Ectodermal cell (in vitro differentiated cells): ENCODE results near the gene VAV2.

ENCODE experiments used
- H3K27ac ChIP-seq: 2 replicates; pipeline ENCODE4 v1.7.0; 2013; ENCODE audit warnings: mild to moderate bottlenecking, low read depth, low read length; ENCODE audit not compliant: insufficient read depth, poor library complexity, severe bottlenecking
- H3K27me3 ChIP-seq: 2 replicates; pipeline ENCODE4 v1.7.0; 2013; ENCODE audit warnings: mild to moderate bottlenecking, low read length; ENCODE audit not compliant: insufficient read depth, control insufficient read depth, poor library complexity, severe bottlenecking
- H3K36me3 ChIP-seq: one replicate; pipeline ENCODE4 v1.7.0; 2013; ENCODE audit warnings: low read length; ENCODE audit not compliant: control insufficient read depth, insufficient read depth
- H3K4me1 ChIP-seq: one replicate; pipeline ENCODE4 v1.7.0; 2013; ENCODE audit warnings: low read length; ENCODE audit not compliant: control insufficient read depth, insufficient read depth
- H3K4me3 ChIP-seq: 2 replicates; pipeline ENCODE4 v1.7.0; 2013; ENCODE audit warnings: low read depth, low read length, control low read depth; ENCODE audit not compliant: insufficient read depth
- H3K9me3 ChIP-seq: 2 replicates; pipeline ENCODE4 v1.7.0; 2013; ENCODE audit warnings: mild to moderate bottlenecking, low read length, moderate library complexity; ENCODE audit not compliant: control insufficient read depth
- WGBS, 2 experiments: methylation state at CpG; one replicate each; pipeline ENCODE4 v1.1.7; 2013; ENCODE audit warnings: missing lambda C conversion rate in 2 of 2; 5-methylcytosine and 5-hydroxymethylcytosine counted together

The VAV2 gene

DNA sequence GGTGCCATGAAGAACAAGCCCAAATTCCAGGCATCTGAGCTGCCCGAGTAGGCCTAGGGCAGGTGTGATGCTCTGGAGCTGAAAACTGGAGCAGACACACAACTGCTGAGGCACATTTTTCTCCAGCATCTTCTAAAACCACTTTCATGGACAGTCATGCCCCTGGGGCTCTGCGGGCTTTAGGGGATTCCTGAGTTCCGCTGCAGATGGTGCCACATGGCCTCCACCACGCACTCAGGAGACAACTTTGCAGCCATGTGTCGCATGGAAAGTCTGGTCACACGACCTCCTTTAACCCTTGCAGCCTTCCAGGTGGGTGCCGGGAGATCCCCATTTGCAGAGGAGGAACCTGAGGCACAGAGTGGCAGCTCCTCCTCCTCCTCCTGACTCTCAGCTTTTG, 141.2 kb downstream of the VAV2 start:
- Histone ChIP-seq H3K4me1 (peaks cover 4% of the 10 kb centered on the region), H3K36me3 (no peaks in the 10 kb centered on the region), H3K4me3 (no peak overlapping the region), H3K27ac (no peak overlapping the region), H3K9me3 (no peaks in the 10 kb centered on the region), H3K27me3 (no peaks in the 10 kb centered on the region)
- WGBS, 2 experiments: 93 to 94% methylated on average over 7 of the region's 7 CpGs

GRCh38 chr9:133850161-133850560, 142.0 kb downstream of the VAV2 start:
- Histone ChIP-seq H3K4me1 (peaks cover 4% of the 10 kb centered on the region), H3K9me3 (no peaks in the 10 kb centered on the region), H3K27ac (no peak overlapping the region), H3K4me3 (no peak overlapping the region), H3K27me3 (no peaks in the 10 kb centered on the region), H3K36me3 (no peaks in the 10 kb centered on the region)
- WGBS, 2 experiments: 94 to 95% methylated on average over 9 of the region's 9 CpGs

DNA sequence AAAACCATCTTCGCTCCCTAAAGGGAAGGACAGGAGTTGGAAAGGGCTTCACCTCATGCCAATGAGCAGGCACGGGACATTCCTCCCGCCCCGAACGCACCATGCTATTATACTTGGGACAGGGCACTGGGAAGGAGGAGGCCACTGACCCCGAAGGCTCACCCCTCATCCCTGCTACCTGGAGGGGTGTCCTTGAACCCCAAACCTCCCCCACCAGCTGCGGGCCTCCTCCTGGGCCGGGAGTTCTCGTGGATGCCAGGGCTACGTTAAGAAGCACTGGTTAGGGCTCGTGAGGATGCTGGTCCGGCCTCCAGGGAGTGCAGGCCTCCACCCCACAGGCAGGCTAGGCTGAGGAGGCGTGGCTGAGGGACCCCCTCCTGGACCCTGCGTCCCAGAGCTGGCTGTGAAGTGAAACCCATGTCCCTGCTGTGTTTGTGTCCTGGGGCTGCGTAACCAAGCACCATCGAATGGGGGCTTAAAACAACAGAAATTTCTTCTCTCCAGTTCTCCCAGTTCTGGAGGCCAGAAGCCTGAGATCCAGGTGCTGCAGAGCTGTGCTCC, 142.9 kb downstream of the VAV2 start:
- Histone ChIP-seq H3K9me3 (no peaks in the 10 kb centered on the region), H3K27me3 (no peaks in the 10 kb centered on the region), H3K27ac (no peak overlapping the region), H3K4me1 (peaks cover under 1% of the 10 kb centered on the region), H3K36me3 (no peaks in the 10 kb centered on the region), H3K4me3 (no peak overlapping the region)
- 91 to 92% methylated on average over 16 of the region's 16 CpGs for WGBS, 2 experiments

DNA sequence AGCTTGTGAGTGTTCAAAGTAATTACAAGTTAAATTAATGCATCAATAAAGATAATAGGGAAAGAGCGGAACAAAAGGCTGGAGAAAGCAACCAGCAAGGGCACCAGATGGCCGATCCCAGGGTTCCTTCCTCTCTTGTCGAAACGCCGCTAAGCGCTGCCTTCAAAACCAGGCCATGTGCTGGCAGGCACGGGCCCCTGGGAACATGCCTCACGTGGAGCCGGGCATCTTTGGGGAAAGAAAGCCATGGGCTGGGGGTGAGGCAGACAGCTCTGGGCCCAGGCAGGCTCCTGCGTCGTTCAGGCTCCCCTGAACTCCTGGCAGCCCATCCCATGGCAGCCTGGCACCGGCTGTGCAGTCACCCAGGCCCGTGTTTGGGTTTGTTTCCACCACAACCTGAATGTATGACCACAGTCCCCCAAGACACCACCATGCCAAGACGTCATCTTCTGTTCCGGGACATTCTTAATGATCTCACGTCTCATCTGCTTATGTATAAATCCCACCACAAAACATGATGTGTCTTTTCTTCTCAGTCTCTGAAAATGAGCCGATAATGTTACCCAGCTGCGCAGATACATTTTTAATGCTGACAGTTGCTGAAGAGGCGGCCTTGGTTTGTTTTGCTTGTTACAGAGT, 143.5 kb downstream of the VAV2 start:
- 95% methylated on average over 19 of the region's 19 CpGs for WGBS, 2 experiments
- H3K4me3 ChIP-seq: no peak overlapping the region
- no peaks in the 10 kb centered on the region for H3K36me3 ChIP-seq
- H3K9me3 ChIP-seq: no peaks in the 10 kb centered on the region
- no peaks in the 10 kb centered on the region for H3K27me3 ChIP-seq
- H3K4me1 ChIP-seq: no peaks in the 10 kb centered on the region
- H3K27ac ChIP-seq: no peak overlapping the region

- H3K27ac ChIP-seq: no peak overlapping the region
- 95 to 96% methylated on average over 18 of the region's 18 CpGs for WGBS, 2 experiments
- no peaks in the 10 kb centered on the region for H3K36me3 ChIP-seq
- H3K27me3 ChIP-seq: no peaks in the 10 kb centered on the region
- no peak overlapping the region for H3K4me3 ChIP-seq
- H3K9me3 ChIP-seq: no peaks in the 10 kb centered on the region
- H3K4me1 ChIP-seq: peaks cover 12% of the 10 kb centered on the region
These were observed 145.5 kb downstream of the VAV2 start for GRCh38 chr9:133846483-133847090.

DNA sequence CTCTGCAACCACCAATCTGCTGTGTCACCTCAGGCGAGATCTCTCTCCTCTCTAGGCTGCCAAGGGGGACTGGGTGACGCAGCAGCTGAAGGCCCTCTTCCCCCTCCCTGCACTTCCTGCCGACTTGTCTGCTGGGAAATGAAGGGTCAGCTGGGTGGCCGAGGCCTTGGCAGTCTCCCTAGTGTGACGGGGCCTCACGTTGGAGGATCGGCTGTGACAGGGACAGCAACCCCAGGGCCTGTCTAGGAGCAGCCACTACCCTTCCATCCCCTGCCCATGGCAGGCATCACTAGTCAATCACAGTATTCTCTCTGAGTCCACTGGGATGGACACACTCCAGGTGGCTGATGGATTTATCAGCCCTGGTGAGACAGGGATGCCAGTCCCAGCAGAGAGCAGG, 146.7 kb downstream of the VAV2 start:
- Histone ChIP-seq H3K36me3 (no peaks in the 10 kb centered on the region), H3K27ac (no peak overlapping the region), H3K9me3 (no peaks in the 10 kb centered on the region), H3K4me1 (peaks cover 23% of the 10 kb centered on the region), H3K4me3 (no peak overlapping the region), H3K27me3 (no peaks in the 10 kb centered on the region)
- 82% methylated on average over 7 of the region's 7 CpGs for WGBS, 2 experiments

DNA sequence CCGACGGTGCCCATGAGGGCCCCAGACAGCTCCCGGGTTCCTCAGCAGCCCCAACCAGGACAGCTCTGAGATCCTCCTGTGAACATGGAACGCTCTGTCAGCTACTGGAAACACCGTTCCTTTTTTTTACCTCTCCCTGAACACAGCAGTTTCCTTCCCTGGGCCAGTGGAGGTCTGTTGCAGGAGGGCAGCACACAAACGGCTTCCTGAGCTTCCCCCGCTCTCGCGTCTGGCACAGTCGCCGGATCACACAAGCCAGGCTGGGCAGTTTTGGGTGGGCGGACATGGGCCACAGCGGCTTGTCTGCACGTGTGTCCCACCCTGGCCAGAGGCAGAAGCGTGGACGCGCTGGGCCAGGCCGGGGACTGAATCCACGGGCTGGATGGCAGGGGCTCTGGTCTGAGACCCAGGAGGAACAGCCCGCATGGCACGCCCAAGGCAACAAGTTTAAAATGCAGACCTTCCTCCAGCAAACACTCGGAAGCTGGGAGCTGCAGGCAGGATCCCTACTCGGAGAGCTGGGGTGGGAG, 147.2 kb downstream of the VAV2 start:
- H3K9me3 ChIP-seq: no peaks in the 10 kb centered on the region
- no peak overlapping the region for H3K27ac ChIP-seq
- H3K36me3 ChIP-seq: no peaks in the 10 kb centered on the region
- peaks cover 28% of the 10 kb centered on the region for H3K4me1 ChIP-seq
- no peak overlapping the region for H3K4me3 ChIP-seq
- 94% methylated on average over 23 of the region's 23 CpGs for WGBS, 2 experiments
- no peaks in the 10 kb centered on the region for H3K27me3 ChIP-seq

- Histone ChIP-seq H3K9me3 (no peaks in the 10 kb centered on the region), H3K27me3 (no peaks in the 10 kb centered on the region), H3K27ac (no peak overlapping the region), H3K4me3 (no peak overlapping the region), H3K36me3 (no peaks in the 10 kb centered on the region), H3K4me1 (peaks cover 33% of the 10 kb centered on the region)
- 96% methylated on average over 7 of the region's 7 CpGs for WGBS, 2 experiments
These were observed 147.7 kb downstream of the VAV2 start for GRCh38 chr9:133844398-133844784.

- Histone ChIP-seq H3K4me1 (peaks cover 35% of the 10 kb centered on the region), H3K27me3 (no peaks in the 10 kb centered on the region), H3K27ac (no peak overlapping the region), H3K9me3 (no peaks in the 10 kb centered on the region), H3K4me3 (no peak overlapping the region), H3K36me3 (no peaks in the 10 kb centered on the region)
- 94 to 95% methylated on average over 19 of the region's 19 CpGs for WGBS, 2 experiments
These were observed 148.2 kb downstream of the VAV2 start for GRCh38 chr9:133843751-133844397.

DNA sequence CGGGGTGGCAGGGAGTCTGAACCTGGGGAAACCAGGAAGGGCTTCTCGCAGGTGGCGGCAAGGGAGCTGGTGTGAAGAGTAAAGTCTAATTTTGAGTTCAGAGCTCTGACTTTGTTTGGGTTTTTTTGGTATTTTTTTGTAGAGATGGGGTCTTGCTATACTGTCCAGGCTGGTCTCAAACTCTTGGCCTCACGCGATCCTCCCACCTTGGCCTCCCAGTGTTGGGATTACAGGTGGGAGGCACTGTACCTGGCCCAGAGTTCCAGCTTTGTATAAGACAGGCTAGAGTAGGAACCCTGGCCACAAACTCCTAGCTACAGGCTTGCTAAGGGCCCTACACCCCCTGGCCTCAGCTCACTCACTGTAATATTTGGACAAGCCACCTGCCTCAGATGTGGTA, 148.9 kb downstream of the VAV2 start:
- Histone ChIP-seq H3K27me3 (no peaks in the 10 kb centered on the region), H3K4me1 (peaks cover 35% of the 10 kb centered on the region), H3K9me3 (no peaks in the 10 kb centered on the region), H3K27ac (no peak overlapping the region), H3K4me3 (no peak overlapping the region), H3K36me3 (no peaks in the 10 kb centered on the region)
- WGBS, 2 experiments: 94 to 95% methylated on average over 5 of the region's 5 CpGs
